Islet precursor cell (in vitro differentiated cells): ENCODE data around the gene PDE2A.
A peak's percentile ranks its signal among the peaks of the same experiment; 100 is the strongest.

Source experiments
- DNase-seq: peaks from one replicate; pipeline ENCODE4 v3.0.0-alpha.2; 2018

Gene PDE2A

DNA sequence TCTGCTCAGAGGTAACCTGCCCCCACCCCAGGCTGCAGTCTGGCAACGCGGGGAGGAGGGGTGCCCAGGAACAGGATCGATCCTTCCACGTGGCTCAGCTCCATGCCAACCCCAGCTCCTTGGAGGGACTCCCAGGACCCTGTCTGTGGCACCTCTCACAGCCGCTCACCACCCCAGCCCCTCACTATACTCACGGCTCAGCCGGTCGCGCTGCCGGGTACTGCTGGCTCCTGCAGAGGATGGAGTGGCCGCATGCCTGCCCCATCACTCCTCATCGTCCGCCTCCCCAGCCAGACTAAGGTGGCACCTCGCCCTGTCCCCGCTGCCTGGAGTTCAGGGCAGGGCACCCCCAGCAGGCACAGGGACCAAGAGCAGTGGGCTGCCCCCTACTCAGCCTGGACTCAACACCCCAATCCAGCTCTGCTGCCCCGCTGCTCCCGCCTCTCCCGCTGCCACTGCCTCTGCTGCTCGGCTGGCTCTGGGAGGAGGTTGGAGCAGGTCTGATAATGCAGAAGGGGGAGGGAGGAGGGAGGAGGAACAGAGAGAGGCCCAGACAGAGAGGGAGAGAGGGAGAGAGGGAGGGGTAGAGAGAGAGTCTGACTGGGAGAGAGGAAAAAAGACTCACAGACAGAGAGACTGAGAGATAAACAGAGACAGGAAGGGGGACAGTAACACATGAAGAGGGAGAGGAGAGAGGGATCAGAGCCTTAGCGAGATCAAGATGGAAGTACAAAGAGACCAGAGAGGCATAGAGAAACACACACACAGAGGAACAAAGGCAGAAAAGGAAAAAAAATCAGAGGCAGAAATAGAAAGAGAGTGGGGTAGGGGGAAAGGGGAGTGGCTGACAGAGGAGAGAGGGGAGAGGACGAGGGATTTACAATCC lies at the start of gene PDE2A:
Gene PDE2A (minus strand): TSS at position 480 of the 886 bp plus-strand sequence. CDS start 215 bp downstream, at position 265.
- DNase-seq, result peak; percentile 76

DNA sequence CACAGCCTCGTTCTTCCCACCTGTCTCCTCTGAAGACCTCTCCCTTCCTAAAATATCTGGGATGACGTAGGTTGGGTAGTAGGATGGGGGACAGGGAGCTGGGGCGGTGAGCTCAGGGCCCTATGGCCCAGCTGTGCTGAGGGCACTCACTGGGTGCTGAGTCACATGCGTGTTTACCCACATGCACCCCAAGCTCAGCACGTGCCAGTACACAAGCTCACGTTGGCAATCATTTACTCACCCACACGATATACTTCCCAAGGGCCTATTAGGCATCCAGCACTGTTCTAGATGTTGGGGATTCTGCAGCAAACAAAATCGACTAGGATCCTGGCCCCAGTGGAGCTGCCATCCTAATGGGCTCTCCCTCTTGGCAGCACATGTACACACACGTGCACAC lies 49.3 kb upstream of the PDE2A start:
- no peak for DNase-seq

DNA sequence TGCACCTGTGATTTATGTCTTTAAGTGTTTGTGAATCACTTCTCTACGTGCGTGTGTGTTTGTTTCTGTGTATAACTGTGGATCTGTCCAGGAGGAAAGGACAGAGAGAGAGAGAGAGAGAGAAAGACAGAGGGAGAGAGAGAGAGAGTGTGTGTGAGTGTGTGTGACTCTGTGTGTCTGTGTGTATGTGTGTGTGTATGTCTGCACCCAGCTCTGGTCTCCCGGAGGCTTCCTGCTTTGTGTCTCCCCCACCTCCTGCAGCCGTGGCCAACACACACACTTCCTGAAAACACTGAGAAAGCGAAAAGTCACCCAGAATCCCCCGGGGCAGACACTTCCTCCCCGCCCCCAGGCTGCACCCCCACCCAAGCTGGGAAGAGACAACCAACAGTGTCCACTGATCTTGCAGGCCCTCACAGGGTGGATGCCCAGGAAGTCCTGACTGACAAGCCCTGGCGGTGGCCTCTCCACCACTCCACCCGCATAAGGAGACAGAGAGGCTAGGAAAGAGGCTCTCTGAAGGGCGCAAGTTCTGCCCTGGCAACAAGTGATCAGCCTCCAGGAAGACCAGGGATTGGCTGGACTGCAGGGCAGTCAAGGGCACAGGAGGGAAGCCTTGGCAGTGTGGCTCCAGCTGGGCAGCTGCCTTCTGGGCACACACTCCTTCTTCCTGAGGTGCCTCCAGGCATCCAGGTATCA lies 48.0 kb upstream of the PDE2A start:
- DNase-seq, result peak; percentile 80

DNA sequence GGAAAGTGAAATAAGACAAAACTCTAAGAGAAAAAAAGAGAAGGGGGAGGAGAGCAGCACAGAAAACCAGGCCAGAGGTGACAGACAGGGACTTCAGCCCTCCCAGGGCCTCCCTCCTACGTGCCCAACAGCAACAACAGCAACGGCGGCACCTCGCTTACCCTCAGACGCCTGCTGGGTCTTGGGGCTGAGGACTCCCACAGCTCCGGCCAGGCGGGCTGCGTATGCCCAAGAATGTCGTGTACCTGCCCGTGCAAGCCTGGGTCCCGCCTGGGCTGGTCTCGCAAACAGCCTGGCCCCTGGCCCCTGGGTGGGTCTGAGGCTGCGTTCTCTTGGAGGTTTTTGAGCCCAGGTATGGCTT lies 47.4 kb upstream of the PDE2A start:
- DNase-seq, result no peak

DNA sequence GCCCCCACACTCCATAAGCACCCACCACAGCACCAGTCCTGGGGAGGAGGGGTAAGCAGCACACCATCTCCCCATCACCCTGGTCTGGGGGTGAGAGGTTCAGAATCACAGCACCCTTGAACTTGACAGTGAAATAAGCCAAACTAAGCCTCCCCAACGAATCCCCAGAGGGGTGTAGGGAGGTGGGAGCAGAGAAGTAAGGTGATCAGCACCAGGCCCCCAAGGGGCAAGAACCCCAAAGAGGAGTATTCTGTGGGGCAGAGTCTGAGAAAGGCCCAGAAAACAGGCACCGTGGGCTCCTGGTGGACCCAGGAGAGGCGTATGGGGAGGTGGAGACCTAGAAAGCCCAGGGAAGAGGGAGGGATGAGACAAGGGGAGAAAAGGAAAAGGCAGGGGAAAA lies 47.1 kb upstream of the PDE2A start:
- DNase-seq, result no peak

DNA sequence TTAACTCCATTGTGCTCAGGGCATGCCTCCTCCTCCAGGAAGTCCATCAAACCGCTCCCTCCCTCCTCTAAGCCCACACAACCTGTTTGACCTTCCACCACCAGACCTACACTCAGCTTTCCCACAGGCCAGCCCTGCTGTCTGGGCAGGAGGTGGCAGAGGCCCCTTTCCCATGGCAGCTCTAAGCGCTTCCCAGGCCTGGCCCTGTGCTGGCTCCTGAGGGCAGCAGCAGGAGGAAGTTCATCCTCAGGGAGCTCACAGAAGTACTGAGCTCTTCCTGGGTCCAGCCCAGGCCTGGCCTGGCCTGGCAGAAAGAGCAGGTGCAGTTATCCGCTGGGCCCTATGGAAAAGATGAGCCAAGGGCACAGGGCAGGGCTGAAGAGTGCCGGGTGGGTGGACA lies 46.6 kb upstream of the PDE2A start:
- no peak for DNase-seq

DNA sequence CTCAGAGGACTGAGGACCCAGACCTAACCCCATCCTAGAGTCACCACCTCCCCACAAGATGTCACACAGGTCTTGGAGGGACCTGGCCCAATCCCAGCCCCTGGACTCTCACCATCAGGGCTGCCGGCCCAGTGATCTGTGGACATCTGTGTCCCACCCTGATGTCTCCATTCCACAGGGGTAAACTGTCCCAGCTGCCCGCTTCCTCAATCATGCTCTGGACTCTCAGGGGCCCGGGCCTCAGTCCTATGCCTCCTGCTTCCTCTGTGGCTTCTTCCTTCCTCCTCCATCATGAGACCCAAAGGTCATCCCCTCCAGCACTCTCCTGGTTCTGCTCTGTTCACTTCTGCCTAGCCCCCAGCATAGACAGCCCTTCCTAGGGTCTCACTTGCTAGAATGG lies 45.8 kb upstream of the PDE2A start:
- DNase-seq, result no peak

DNA sequence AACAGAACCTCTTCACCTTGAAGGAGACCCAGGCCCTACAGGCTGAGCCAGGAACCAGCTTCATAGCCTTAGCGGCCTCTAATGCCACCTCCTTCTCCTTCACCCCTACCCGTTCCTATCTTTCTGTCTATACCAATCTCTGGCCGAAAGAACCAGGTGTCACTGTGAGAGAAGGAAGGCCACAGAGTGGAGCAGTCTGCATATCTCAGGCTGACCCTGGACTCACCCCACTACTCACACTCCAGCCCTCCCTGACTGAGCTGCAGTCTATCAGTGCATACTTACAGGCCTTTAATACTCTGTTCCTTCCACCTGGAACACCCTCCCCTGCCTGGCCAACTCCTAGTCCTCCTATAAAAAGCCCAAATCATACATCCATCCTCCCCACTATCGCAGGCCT lies 45.3 kb upstream of the PDE2A start:
- DNase-seq, result no peak

DNA sequence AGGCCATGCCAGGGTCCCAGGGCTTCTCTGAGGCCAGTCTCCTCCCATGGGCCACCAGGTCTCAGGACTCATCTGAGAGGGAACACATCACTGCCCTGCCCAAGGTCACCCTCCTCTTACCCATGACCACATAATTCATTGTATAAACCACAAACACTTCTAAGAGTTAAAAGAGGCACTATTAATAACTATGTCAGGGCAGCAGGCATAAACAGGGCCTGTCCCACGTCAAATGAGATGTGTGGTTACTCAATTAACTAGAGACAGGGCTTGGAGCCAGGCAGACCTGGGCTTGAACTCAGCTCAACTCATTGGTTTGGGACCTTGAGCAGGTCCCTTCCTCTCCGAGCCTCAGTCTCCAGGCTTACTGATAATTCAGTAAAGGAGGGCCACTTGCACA lies 44.9 kb upstream of the PDE2A start:
- DNase-seq, result no peak

DNA sequence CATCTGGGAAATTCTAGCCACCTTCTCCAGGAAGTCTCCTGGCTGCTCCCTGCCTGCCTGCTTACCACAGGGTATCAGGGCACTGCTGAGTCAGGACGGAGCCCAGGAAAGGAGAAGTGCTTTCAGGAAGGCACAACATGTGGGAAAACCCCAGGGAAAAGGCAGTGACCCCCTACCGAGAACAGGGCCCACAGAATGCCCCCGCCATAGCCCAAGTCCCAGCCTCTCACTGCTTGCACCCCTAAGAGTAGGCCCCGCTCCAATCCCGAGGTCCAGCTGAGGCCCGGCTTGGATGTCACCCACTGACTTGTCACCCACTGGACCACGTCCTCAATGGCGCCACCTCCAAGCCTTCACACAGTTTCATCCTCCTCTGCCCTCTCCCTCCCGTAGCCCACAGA lies 43.9 kb upstream of the PDE2A start:
- DNase-seq, result no peak

DNA sequence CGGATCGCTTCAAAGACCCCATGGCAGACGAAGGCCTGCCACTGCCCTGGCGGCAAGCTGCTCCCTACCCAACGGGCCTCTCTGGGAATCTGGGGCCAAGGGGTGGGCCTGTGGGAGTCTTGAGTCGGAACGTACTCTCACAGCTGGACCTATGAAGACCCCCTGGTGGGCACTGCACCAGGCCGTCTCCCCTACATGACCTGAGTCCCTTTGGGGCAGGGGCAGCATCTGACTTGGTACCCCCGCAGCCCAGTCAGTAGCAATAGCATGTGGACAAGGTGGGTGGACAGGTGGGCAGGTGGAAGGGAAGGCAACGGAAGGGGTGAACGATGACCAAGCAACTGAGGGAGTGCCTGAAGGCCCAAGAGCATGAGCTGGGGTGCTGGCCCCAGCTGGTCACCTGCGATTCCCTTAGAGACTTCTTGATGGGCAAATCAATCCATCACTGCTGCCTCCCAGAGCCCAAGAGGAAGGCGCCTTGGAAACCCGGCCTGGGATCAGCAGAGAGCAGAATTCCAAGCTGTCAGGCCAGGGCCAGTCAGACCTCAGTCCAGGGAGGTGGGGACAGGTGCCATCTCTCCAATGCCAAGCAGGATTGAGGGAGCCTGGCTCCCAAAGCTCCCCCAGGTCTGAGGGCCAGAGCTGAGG lies 42.7 kb upstream of the PDE2A start:
- DNase-seq, result no peak

DNA sequence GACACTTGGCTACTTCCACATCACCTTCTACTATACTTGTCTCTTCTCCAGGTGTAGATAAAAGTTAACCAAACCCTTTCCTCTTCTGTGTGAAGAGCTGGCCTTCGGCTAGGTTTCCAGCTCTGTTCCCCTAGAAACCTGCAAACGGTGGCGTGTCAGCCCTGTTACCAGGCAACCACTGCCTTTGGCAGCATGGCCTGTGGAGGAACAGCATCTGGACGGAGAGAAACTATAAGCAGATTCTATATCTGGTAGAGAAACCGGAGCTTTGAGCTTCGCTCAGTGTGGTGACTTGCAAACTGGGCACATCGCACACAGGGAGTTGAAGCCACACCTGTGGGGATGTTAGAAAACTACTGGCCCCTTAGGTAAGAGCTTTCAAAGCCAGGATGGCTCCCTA lies 42.1 kb upstream of the PDE2A start:
- no peak for DNase-seq

DNA sequence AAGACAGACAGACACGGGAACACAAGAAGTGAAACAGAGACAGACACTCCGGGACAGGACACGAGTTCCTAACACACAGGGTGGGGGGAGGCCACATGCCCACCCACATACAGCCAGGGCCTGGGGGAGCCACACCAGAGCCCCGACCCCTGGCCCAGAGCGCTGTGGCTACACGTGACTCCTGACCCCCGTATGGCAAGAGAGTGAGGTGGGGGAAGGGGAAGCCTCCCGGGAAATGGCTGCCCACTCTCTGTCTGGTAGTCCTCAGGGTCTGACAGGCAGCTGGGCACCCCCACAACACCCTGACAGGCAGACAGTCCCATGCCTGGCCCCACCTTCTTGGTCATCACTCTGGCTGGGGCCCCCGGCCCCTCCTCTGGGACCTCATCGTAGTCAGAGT lies 38.6 kb upstream of the PDE2A start:
- DNase-seq, result no peak

DNA sequence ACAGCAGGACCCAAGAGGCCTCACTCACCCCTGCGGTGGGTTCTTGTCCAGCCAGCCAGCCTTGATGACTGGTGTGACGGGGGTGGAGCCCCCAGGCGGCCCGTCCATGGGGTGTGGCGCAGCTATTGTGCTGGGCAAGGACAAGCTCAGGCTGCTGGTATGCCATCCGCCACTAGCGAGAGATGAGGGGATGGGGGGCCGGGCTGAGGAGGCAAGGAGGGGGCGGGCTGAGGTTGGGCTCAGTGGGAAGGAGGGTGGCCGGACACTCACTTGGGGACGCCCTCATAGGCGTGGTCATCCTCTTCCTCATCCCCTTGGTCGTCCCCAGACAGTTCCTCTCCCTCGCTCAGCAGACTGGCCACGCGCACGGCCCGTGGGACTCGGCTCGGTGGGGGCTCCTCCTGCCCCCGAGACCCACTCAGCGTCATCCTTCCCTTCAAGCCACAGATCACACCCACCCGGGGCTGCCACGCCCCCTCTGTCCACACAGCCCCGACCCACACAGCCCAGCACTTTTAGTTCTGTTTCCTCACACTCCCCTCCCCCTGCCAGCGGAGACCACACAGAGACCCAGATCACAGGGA lies 38.0 kb upstream of the PDE2A start:
- no peak for DNase-seq

DNA sequence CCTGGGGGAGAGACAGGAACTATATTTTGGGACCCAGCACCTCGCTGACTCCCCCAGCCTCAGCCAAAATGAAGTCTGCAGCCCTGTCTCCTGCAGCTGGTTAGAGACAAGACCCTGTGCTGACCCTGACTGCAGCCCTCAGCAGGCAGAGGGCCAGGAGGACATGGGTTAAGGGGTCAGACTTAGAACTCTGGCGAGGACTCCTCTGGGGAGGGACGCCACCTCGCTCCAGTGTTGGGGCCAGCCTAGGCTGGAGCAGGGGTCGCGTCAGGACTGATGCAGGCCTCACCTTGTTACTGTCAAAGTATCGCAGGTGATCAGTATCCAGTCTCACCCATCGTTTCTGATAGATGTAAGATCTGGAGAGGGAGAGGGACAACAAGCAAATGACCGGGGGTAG lies 36.9 kb upstream of the PDE2A start:
- DNase-seq, result no peak

DNA sequence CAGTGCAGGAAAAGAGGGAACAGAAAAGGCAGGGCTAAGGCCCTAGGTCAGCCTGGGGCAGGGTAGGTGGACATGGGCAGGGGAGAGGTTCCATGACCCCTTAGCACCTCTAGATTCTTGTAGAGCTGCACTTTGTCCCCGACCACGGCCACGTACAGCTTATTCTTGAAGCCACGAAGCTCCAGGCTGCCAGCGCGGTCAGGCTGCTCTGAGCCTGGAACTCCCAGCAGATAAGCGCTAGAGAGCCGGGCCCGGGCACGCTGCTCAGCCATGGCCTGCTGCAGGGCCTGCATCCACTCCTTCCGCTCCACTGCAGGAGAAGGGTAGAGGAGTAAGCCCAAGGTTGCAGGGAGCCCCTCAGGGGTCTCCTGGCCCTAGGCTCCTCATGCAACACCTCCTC lies 36.1 kb upstream of the PDE2A start:
- DNase-seq, result no peak

DNA sequence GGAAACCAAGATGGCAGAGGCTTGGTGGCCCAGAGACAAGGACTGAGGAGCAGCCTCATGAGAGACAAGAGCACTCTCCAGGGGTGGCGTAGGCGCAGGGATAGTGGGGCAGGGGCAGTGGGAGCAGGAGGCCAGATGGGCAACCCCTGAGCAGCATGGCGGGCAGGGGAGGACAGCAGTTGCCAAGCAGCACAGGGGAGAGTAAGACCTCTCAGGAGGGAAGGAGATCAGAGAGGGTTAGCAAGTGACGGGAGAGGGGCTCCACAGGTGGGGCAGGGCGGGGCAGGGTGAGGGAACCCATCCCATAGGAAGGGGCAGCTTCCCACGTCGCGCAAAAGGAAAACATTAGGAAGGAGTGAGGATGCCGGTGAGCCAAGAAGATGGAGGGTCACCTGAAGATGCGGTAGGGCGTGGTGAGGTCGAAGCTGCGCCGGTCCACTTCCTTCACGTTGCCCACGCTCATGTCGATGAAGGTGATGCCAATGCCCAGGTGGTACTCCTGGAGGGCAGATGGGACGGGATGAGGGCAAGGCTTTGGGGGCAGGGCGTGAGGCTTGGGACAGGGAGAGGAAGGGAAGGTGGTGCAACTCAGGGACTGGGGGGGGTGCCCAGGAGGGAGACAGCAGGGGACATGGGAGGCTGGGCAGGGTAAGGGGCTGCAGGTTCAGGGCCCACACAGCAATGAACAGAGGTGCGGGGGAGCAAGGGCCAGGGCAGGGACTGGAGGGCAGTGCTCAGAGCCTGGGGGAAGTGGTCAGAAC lies 35.4 kb upstream of the PDE2A start:
- DNase-seq, result no peak

DNA sequence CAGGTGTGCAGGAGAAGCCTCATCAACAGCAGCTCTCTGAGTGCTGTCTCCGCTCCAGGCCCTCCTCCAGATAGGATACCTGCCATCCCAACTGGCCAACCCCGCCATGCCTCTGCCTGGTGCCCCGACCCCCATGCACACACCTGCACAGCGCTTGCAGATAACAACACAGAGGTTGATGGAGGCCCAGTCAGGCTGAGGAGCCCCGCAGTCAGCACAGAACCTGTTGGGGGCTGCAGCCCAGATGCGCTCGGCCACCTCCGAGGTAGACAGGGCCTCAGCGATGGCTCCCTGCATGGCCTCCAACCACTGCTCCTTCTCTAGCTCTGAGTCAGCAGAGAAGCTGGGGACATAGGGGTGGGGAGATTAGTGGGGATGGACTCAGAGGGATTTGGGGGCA lies 32.8 kb upstream of the PDE2A start:
- no peak for DNase-seq

DNA sequence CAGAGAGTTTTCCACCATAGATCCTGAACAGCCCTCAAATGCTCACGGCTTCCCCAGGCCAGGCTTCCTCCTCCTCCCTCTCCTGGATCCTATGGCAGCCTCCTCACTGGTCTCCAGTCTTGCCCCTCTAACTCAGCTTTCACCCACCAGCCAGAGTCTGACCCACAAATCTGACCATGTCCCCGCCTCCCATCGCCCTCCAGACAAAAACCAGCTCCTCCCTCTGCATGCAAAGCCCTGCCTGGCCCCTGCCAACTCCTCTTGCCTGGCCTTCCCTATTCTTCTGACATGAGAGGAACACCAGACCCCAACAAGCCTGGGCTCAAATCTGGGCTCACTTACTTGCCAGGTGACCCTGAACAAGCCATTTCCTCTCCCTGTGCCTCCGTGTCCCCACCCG lies 32.4 kb upstream of the PDE2A start:
- DNase-seq, result no peak

DNA sequence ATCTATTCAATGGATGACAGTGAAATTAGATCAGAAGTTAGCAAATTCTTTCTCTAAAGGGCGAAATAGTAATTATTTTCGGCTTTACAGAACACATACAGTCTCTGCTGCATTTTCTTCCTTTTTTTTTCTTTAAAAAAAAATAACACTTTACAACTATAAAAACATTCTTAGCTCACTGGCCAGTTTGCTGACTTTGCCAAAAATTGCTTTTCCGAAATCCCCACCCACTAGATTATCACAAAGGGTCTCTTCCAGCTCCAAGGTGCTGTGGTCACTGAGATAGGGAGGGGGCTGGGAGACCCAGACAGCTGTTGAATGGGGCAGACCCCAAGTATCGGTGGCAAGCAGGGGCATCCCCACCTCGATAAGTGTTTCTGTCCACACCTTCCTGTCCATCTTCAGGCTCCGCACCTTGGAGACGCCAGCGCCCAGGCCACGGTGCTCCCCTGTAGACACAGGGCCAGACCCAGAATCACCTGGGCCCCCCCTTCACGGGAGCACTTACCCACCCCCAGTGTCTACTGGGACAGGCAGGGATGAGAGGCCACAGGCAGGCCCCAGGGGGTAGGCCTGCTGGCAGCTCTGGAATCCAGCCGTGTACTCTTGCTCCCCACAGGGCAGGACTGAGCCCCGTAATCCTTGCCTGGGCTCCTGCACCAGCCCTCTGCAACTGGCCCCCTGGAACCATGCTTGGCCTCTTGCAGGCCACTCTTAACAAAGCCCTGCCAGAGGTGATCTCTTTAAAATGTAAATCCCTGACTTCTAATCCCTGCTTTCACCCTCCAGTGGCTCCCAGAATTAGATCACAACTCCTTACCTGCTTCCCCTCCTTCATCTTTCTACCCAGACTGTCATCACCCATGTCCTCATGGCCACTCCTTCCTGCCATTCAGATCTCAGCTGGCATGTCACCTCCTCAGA lies 31.5 kb upstream of the PDE2A start:
- no peak for DNase-seq

DNA sequence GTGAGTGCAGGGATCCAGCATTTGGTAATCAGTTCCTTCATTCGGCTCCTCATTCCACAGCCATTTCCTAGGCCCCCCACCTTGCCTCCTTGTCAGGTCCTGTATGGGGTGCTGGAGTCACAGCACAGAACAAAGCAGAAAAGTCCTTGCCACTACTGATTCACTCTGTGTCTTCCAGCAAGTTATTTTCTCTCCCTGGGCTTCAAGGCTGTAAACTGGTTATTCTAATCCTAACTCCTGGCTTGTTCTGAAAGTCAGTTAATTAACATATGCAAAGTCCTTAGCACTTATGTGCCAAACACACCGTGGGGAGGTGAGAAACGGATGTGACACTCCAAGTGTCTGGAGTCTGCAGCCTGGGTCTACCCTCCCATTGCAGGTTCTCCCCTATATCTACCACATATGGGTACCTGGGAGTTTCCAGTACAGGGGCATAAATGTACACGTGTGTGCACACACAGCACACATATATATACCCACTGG lies 30.6 kb upstream of the PDE2A start:
- no peak for DNase-seq
